ENCODE data around the gene CLIP3. TPM values are rescaled to one million over a fixed set of nuclear protein-coding genes. Genes with fewer than 3 reads are reported as not detected.
"Not testable (repeated sequence)": the region's sequence is repeated elsewhere in the genome, so short reads cannot be mapped to it uniquely, and the experiment has no call there.

Gene CLIP3
- total and polyA plus RNA-seq, 2 donors (not counting 1 experiment from before 2014, with no cell fraction given): 0.42 to 1.3 TPM

DNA sequence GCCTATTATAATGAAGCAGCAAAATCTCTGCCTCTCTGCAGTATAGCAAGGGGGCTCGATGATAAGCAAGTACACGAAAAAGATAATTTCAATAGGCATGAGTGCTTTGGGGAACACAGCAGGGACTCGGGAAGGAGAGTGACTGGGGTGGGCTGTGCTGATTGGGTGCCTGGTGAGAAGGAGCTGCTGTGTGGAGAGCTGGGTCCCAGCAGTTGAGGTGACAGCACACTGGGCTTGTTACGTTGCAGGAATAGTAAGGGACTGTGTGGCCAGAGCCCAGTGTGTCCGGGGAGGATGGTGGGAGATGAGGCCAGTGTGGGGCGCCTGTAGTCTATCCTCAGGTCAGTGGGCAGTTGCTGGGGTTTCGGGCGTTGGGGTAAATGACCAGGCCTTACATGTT is 39.4 kb upstream of the CLIP3 start:
- Mint-ChIP-seq H3K4me3 (no peak overlapping the region), H3K27ac (no peak overlapping the region), H3K27me3 (no peaks in the 10 kb centered on the region), H3K9me3 (ENCODE audit: insufficient read depth) (no peaks in the 10 kb centered on the region), H3K4me1 (no peaks in the 10 kb centered on the region)
- TF ChIP-seq EZH2 (IDR thresholded peaks at IDR 0.05; ENCODE audit: borderline replicate concordance, insufficient read depth, low read depth, low read length, poor library complexity, severe bottlenecking) (no peak), CTCF (IDR thresholded peaks at IDR 0.05) (no peak)
- DNase-seq: no peak
- ChIA-PET CTCF (no interaction called here), POLR2A (no interaction called here)
- Histone ChIP-seq H4K20me1 (ENCODE audit: control insufficient read depth, insufficient read depth, low read length, poor library complexity, severe bottlenecking) (no peaks in the 10 kb centered on the region), H3K79me2 (ENCODE audit: control insufficient read depth, insufficient read depth, low read length) (no peaks in the 10 kb centered on the region), H3K27ac (ENCODE audit: low read length in 2 of 2) (no peak overlapping the region), H3K4me3 (ENCODE audit: control extremely low read depth in 1 of 5, extremely low read depth in 1 of 5, insufficient read depth in 1 of 5, low read depth in 2 of 5, low read length in 4 of 5) (no peak overlapping the region), H3K36me3 (replicated peaks in 1 of 2; ENCODE audit: control extremely low read depth in 1 of 2, control insufficient read depth in 1 of 2, extremely low read depth in 1 of 2, insufficient read depth in 2 of 2, low read length in 1 of 2) (no peaks in the 10 kb centered on the region), H3K27me3 (replicated peaks in 1 of 4; ENCODE audit: control extremely low read depth in 1 of 4, control insufficient read depth in 3 of 4, insufficient read depth in 4 of 4, low read length in 3 of 4) (no peaks in the 10 kb centered on the region), H2AFZ (ENCODE audit: insufficient read depth, low read depth, low read length, poor library complexity, severe bottlenecking) (no peak overlapping the region), H3K9me3 (ENCODE audit: control extremely low read depth in 1 of 3, control insufficient read depth in 2 of 3, insufficient read depth in 1 of 3, low read length in 2 of 3) (no peaks in the 10 kb centered on the region), H3K4me2 (replicated peaks; ENCODE audit: low read depth, low read length, poor library complexity, severe bottlenecking) (no peak overlapping the region), H3K4me1 (ENCODE audit: control insufficient read depth in 2 of 2, insufficient read depth in 2 of 2, low read length in 2 of 2) (no peaks in the 10 kb centered on the region), H3K9ac (ENCODE audit: low read length) (no peak overlapping the region)
- ATAC-seq (ENCODE audit: low read depth): no peak
- over 99% methylated on average over 8 of the region's 8 CpGs for WGBS (ENCODE audit: insufficient coverage)
- intact Hi-C loops (cut with micrococcal nuclease): no loop called here

- H3K4me2 ChIP-seq (replicated peaks; ENCODE audit: low read depth, low read length, poor library complexity, severe bottlenecking); H3K9me3 Mint-ChIP-seq (ENCODE audit: insufficient read depth); H3K4me1 Mint-ChIP-seq; POLR2A ChIA-PET; DNase-seq; CTCF ChIA-PET; H3K27ac Mint-ChIP-seq; H3K27me3 ChIP-seq (replicated peaks in 1 of 4; ENCODE audit: control extremely low read depth in 1 of 4, control insufficient read depth in 3 of 4, insufficient read depth in 4 of 4, low read length in 3 of 4); H2AFZ ChIP-seq (ENCODE audit: insufficient read depth, low read depth, low read length, poor library complexity, severe bottlenecking); H3K27me3 Mint-ChIP-seq; ATAC-seq (ENCODE audit: low read depth); H3K4me3 ChIP-seq (ENCODE audit: control extremely low read depth in 1 of 5, extremely low read depth in 1 of 5, insufficient read depth in 1 of 5, low read depth in 2 of 5, low read length in 4 of 5); H3K4me1 ChIP-seq (ENCODE audit: control insufficient read depth in 2 of 2, insufficient read depth in 2 of 2, low read length in 2 of 2); intact Hi-C loops (cut with micrococcal nuclease); H3K9me3 ChIP-seq (ENCODE audit: control extremely low read depth in 1 of 3, control insufficient read depth in 2 of 3, insufficient read depth in 1 of 3, low read length in 2 of 3); H3K9ac ChIP-seq (ENCODE audit: low read length); H3K36me3 ChIP-seq (replicated peaks in 1 of 2; ENCODE audit: control extremely low read depth in 1 of 2, control insufficient read depth in 1 of 2, extremely low read depth in 1 of 2, insufficient read depth in 2 of 2, low read length in 1 of 2); H3K79me2 ChIP-seq (ENCODE audit: control insufficient read depth, insufficient read depth, low read length); H3K27ac ChIP-seq (ENCODE audit: low read length in 2 of 2); H4K20me1 ChIP-seq (ENCODE audit: control insufficient read depth, insufficient read depth, low read length, poor library complexity, severe bottlenecking); H3K4me3 Mint-ChIP-seq: not testable (repeated sequence)
- WGBS (ENCODE audit: insufficient coverage): 100% methylated on average over 11 of the region's 57 CpGs
Measured at GRCh38 chr19:36068810-36069499, 36.3 kb upstream of the CLIP3 start.

Data from B cell (primary cell).